BLaER1 treated with 17β-estradiol and CSF1 and Interleukin-3, amounts not matched to agents 10 nM and 100 nM (cell line): Measurements from ENCODE around the gene BSN.

Source experiments
- H3K27ac ChIP-seq, 11 experiments: shearing (Covaris generic); formaldehyde crosslinking; 2 replicates each; pipeline ENCODE4 v1.8.1; 2022
- H3K27me3 ChIP-seq, 11 experiments: shearing (Covaris generic); formaldehyde crosslinking; 2 replicates each; pipeline ENCODE4 v1.8.1; 2022
- H3K36me3 ChIP-seq, 11 experiments: shearing (Covaris generic); formaldehyde crosslinking; 2 replicates each; pipeline ENCODE4 v1.8.1; 2022
- H3K4me1 ChIP-seq, 10 experiments: shearing (Covaris generic); formaldehyde crosslinking; 2 replicates each; pipeline ENCODE4 v1.8.1; 2022
- H3K4me2 ChIP-seq, 11 experiments: shearing (Covaris generic); formaldehyde crosslinking; 2 replicates each; pipeline ENCODE4 v1.8.1; 2022
- H3K4me3 ChIP-seq, 10 experiments: shearing (Covaris generic); formaldehyde crosslinking; 2 replicates each; pipeline ENCODE4 v1.8.1; 2022
- H3K9ac ChIP-seq, 11 experiments: shearing (Covaris generic); formaldehyde crosslinking; 2 replicates each; pipeline ENCODE4 v1.8.1; 2022
- H3K9me3 ChIP-seq, 11 experiments: shearing (Covaris generic); formaldehyde crosslinking; replicated peaks in 1 of 11; 2 replicates each; pipeline ENCODE4 v1.8.1; 2022
- H4K20me1 ChIP-seq, 11 experiments: shearing (Covaris generic); formaldehyde crosslinking; 2 replicates each; pipeline ENCODE4 v1.8.1; 2022
- Cebpa-rat ChIP-seq, 11 experiments: shearing (Covaris generic); IDR thresholded peaks; 2 replicates each; pipeline ENCODE4 v1.8.1; 2022

BSN gene, protein sequence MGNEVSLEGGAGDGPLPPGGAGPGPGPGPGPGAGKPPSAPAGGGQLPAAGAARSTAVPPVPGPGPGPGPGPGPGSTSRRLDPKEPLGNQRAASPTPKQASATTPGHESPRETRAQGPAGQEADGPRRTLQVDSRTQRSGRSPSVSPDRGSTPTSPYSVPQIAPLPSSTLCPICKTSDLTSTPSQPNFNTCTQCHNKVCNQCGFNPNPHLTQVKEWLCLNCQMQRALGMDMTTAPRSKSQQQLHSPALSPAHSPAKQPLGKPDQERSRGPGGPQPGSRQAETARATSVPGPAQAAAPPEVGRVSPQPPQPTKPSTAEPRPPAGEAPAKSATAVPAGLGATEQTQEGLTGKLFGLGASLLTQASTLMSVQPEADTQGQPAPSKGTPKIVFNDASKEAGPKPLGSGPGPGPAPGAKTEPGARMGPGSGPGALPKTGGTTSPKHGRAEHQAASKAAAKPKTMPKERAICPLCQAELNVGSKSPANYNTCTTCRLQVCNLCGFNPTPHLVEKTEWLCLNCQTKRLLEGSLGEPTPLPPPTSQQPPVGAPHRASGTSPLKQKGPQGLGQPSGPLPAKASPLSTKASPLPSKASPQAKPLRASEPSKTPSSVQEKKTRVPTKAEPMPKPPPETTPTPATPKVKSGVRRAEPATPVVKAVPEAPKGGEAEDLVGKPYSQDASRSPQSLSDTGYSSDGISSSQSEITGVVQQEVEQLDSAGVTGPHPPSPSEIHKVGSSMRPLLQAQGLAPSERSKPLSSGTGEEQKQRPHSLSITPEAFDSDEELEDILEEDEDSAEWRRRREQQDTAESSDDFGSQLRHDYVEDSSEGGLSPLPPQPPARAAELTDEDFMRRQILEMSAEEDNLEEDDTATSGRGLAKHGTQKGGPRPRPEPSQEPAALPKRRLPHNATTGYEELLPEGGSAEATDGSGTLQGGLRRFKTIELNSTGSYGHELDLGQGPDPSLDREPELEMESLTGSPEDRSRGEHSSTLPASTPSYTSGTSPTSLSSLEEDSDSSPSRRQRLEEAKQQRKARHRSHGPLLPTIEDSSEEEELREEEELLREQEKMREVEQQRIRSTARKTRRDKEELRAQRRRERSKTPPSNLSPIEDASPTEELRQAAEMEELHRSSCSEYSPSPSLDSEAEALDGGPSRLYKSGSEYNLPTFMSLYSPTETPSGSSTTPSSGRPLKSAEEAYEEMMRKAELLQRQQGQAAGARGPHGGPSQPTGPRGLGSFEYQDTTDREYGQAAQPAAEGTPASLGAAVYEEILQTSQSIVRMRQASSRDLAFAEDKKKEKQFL (N-terminal part only)

GRCh38 chr3:49553692-49554632 is at the start of gene BSN:
Gene BSN (plus strand): TSS chr3:49554477. CDS start chr3:49554603, 126 bp downstream.
- Histone ChIP-seq H3K9ac (peak within 1 kb of the TSS; percentile 63 to 82 (median 74)), H4K20me1 (peaks cover 0 to 25% (median 0%) of the 10 kb centered on the region in 11 experiments; a peak in 5 of 22 replicates), H3K27me3 (peaks cover 24 to 33% (median 28%) of the 10 kb centered on the region in 11 experiments), H3K4me3 (peak within 1 kb of the TSS; percentile 60 to 78 (median 66)), H3K9me3 (no peaks in the 10 kb centered on the region), H3K4me1 (peaks cover 29 to 43% (median 35%) of the 10 kb centered on the region in 10 experiments), H3K4me2 (peak within 1 kb of the TSS; percentile 92 to 99 (median 97)), H3K27ac (peak within 1 kb of the TSS in 8 of 11 experiments; percentile 7 to 58 (median 28); a peak in 11 of 22 replicates), H3K36me3 (no peaks in the 10 kb centered on the region)
- no peak; a peak in 1 of 22 replicates for TF ChIP-seq Cebpa-rat (IDR thresholded peaks at IDR 0.05)

- Histone ChIP-seq H3K4me1 (peaks cover 0 to 8% (median 0%) of the 10 kb centered on the region in 10 experiments; a peak in 2 of 20 replicates), H3K4me2 (no peak overlapping the region), H3K9ac (no peak overlapping the region), H4K20me1 (peaks cover 0 to 15% (median 0%) of the 10 kb centered on the region in 11 experiments; a peak in 4 of 22 replicates), H3K27ac (no peak overlapping the region), H3K27me3 (no peaks in the 10 kb centered on the region), H3K4me3 (no peak overlapping the region), H3K9me3 (no peaks in the 10 kb centered on the region), H3K36me3 (peaks cover 15 to 24% (median 18%) of the 10 kb centered on the region in 11 experiments)
- TF ChIP-seq Cebpa-rat (IDR thresholded peaks at IDR 0.05): no peak
These were observed 47.4 kb upstream of the BSN start for GRCh38 chr3:49506906-49507305.

- H3K9me3 ChIP-seq: no peaks in the 10 kb centered on the region
- H3K4me1 ChIP-seq: peaks cover 0 to 8% (median 0%) of the 10 kb centered on the region in 10 experiments; a peak in 2 of 20 replicates
- H3K4me2 ChIP-seq: no peak overlapping the region
- H3K36me3 ChIP-seq: peaks cover 18 to 41% (median 38%) of the 10 kb centered on the region in 11 experiments
- no peak for TF ChIP-seq Cebpa-rat (IDR thresholded peaks at IDR 0.05)
- H4K20me1 ChIP-seq: peaks cover 0 to 8% (median 0%) of the 10 kb centered on the region in 11 experiments; a peak in 4 of 22 replicates
- H3K27me3 ChIP-seq: no peaks in the 10 kb centered on the region
- H3K4me3 ChIP-seq: no peak overlapping the region
- H3K9ac ChIP-seq: no peak overlapping the region
- no peak overlapping the region for H3K27ac ChIP-seq
These were observed 45.2 kb upstream of the BSN start for GRCh38 chr3:49509028-49509561.

DNA sequence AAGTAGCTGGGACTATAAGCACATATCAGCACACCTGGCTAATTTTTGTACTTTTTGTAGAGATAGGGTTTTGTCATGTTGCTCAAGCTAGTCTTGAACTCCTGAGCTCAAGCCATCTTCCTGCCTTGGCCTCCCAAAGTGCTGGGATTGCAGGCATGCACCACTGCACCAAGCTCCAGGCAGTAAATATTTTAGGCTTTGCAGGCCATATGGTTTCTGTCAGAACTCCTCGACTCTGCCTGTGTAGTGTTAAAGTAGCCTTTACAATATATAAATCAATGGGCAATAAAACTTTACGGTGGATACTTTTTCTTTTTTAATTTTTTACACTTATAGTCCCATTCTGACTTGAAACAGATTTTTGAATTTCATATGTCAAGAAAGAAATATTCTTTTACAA is 42.6 kb upstream of the BSN start:
- H3K4me2 ChIP-seq: no peak overlapping the region
- no peak overlapping the region for H3K4me3 ChIP-seq
- H4K20me1 ChIP-seq: peaks cover 0 to 8% (median 0%) of the 10 kb centered on the region in 11 experiments; a peak in 4 of 22 replicates
- peaks cover 22 to 66% (median 60%) of the 10 kb centered on the region in 11 experiments for H3K36me3 ChIP-seq
- no peaks in the 10 kb centered on the region for H3K9me3 ChIP-seq
- H3K4me1 ChIP-seq: no peaks in the 10 kb centered on the region
- H3K27me3 ChIP-seq: no peaks in the 10 kb centered on the region
- no peak overlapping the region for H3K9ac ChIP-seq
- H3K27ac ChIP-seq: no peak overlapping the region
- no peak for TF ChIP-seq Cebpa-rat (IDR thresholded peaks at IDR 0.05)

- Histone ChIP-seq H4K20me1 (peaks cover 0 to 16% (median 0%) of the 10 kb centered on the region in 11 experiments; a peak in 4 of 22 replicates), H3K4me1 (no peaks in the 10 kb centered on the region), H3K27me3 (no peaks in the 10 kb centered on the region), H3K4me3 (no peak overlapping the region), H3K36me3 (peaks cover 22 to 77% (median 66%) of the 10 kb centered on the region in 11 experiments), H3K4me2 (no peak overlapping the region), H3K27ac (no peak overlapping the region), H3K9me3 (no peaks in the 10 kb centered on the region), H3K9ac (no peak overlapping the region)
- no peak for TF ChIP-seq Cebpa-rat (IDR thresholded peaks at IDR 0.05)
These were observed 41.4 kb upstream of the BSN start for GRCh38 chr3:49512781-49513355.

- Histone ChIP-seq H3K36me3 (peaks cover 22 to 85% (median 73%) of the 10 kb centered on the region in 11 experiments), H3K4me3 (no peak overlapping the region), H3K27ac (no peak overlapping the region), H3K4me2 (no peak overlapping the region), H4K20me1 (peaks cover 0 to 20% (median 0%) of the 10 kb centered on the region in 11 experiments; a peak in 5 of 22 replicates), H3K4me1 (no peaks in the 10 kb centered on the region), H3K27me3 (no peaks in the 10 kb centered on the region), H3K9ac (no peak overlapping the region), H3K9me3 (no peaks in the 10 kb centered on the region)
- no peak for TF ChIP-seq Cebpa-rat (IDR thresholded peaks at IDR 0.05)
These were observed 40.7 kb upstream of the BSN start for GRCh38 chr3:49513494-49514124.

DNA sequence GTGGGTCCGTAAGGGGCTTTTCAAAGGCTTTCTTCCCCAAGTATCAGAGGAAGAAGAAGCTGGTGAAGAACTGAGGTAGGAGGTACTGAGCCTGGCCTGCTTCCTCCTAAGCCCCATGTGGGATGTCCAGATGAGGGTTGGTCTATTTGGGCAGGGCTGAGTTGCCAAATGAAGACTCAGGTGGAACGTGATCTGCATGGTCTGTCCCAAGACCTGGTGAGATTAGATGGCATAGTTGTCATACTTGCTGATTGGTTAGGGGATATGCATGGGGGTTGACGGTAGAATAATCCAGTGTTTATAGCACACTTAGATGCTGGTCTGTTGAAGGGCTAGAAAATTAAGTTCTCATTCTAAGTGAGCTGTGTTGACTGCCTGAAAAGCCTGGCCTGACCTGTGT is 36.3 kb upstream of the BSN start:
- H3K9me3 ChIP-seq: no peaks in the 10 kb centered on the region
- H3K27me3 ChIP-seq: no peaks in the 10 kb centered on the region
- peaks cover 0 to 34% (median 6%) of the 10 kb centered on the region in 11 experiments; a peak in 8 of 22 replicates for H4K20me1 ChIP-seq
- H3K4me2 ChIP-seq: no peak overlapping the region
- H3K9ac ChIP-seq: no peak overlapping the region
- no peak for TF ChIP-seq Cebpa-rat (IDR thresholded peaks at IDR 0.05)
- no peak overlapping the region for H3K27ac ChIP-seq
- peaks cover 0 to 16% (median 0%) of the 10 kb centered on the region in 10 experiments; a peak in 5 of 20 replicates for H3K4me1 ChIP-seq
- no peak overlapping the region for H3K4me3 ChIP-seq
- peaks cover 4 to 75% (median 63%) of the 10 kb centered on the region in 11 experiments; a peak in 20 of 22 replicates for H3K36me3 ChIP-seq
